Urinary bladder (tissue), 4 donors: ENCODE measurements around the gene CTNNA2. TPM values are rescaled to one million over a fixed set of nuclear protein-coding genes. Genes with fewer than 3 reads are reported as not detected.

Source experiments
- DNase-seq: peaks from one replicate; pipeline ENCODE4 v3.0.0-alpha.2; 2015; ENCODE audit errors: extremely low spot score
- H3K27ac ChIP-seq: one replicate; pipeline ENCODE4 v1.5.1; 2013; ENCODE audit warnings: low read depth, mild to moderate bottlenecking, moderate library complexity
- H3K36me3 ChIP-seq: one replicate; pipeline ENCODE4 v1.6.1; 2013; ENCODE audit warnings: mild to moderate bottlenecking, moderate library complexity; ENCODE audit not compliant: insufficient read depth
- H3K4me1 ChIP-seq: one replicate; pipeline ENCODE4 v1.6.1; 2013; ENCODE audit warnings: mild to moderate bottlenecking, moderate library complexity; ENCODE audit not compliant: insufficient read depth
- H3K4me3 ChIP-seq: one replicate; pipeline ENCODE4 v1.5.1; 2013; ENCODE audit warnings: low read depth, low read length
- WGBS: extraction: QIAGEN DNeasy Blood & Tissue Kit; methylation state at CpG from one replicate; pipeline ENCODE4 v1.1.7; 2013; 5-methylcytosine and 5-hydroxymethylcytosine counted together
- polyA plus RNA-seq: library from polyadenylated mRNA; stranded (reverse); fragments of 200-250 nt; gene quantifications from one replicate; pipeline ENCODE4 v1.2.3, GENCODE V29; 2013
- total RNA-seq: library from RNA; depleted of rRNA; stranded (reverse); fragments of >200 nt; gene quantifications from one replicate; pipeline ENCODE4 v1.2.3, GENCODE V29; 2014
- donor health status: healthy with polysubstance abuse.
- donor health status: healthy.

CTNNA2 gene
- total and polyA plus RNA-seq, 2 donors: 1.9 to 14.0 TPM

DNA sequence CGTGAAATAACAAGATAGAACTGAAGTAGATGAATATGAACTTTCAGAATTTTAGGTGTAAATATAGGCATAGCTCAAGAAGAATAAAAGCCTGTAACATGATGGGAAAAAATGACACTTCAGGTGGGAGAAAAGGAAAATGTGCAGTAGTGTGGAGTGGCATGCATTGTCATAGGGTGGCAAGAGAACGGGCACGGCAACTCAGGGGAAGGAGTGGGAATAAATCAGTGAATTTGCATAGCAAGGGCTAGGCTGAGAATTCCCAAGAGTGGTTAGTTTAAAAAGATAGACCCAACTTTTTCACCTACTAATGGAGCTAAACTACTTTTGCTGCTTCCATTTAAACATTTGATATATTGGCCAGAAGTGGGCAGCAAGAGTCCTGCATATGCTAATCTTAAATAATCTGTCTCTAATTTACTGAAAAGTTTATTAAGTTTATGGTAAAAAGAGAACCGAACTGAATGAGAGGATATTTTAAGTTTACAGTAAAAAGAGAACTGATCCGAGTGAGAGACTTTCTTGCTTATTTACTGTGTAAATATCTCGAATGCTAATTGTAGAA lies 228.1 kb downstream of the CTNNA2 start:
- no peaks in the 10 kb centered on the region for H3K4me1 ChIP-seq
- H3K4me3 ChIP-seq: no peak overlapping the region
- H3K27ac ChIP-seq: no peak overlapping the region
- no peak for DNase-seq
- WGBS: 84% methylated on average over 6 of the region's 6 CpGs
- H3K36me3 ChIP-seq: no peaks in the 10 kb centered on the region

- Histone ChIP-seq H3K4me3 (no peak overlapping the region), H3K36me3 (no peaks in the 10 kb centered on the region), H3K4me1 (no peaks in the 10 kb centered on the region), H3K27ac (no peak overlapping the region)
- no peak for DNase-seq
- 60% methylated on average over 6 of the region's 6 CpGs for WGBS
These were observed 237.5 kb downstream of the CTNNA2 start for GRCh38 chr2:79750321-79750720.

GRCh38 chr2:79757526-79757925 lies 244.7 kb downstream of the CTNNA2 start:
- no peak overlapping the region for H3K4me3 ChIP-seq
- DNase-seq: no peak
- 75% methylated on average over 4 of the region's 4 CpGs for WGBS
- no peak overlapping the region for H3K27ac ChIP-seq
- no peaks in the 10 kb centered on the region for H3K4me1 ChIP-seq
- no peaks in the 10 kb centered on the region for H3K36me3 ChIP-seq

DNA sequence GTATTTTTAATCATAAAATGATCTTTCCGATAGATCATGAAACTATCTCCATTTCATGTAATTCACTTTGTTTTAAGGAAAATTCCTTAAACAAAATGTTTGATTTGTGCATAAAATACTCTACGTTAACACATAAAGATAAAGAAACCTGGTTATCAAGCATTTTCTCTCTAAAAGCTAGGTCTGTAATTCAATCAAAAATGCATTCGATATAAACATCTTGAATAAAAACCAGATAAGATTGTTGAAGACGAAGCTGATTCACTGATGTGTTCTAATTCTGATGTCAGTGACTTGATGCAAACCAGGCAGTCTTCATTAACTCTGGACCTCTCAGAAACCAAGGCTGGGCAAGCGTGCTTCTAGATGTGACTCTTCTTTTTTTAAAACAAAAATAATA lies 245.2 kb downstream of the CTNNA2 start:
- 34% methylated on average over 5 of the region's 5 CpGs for WGBS

GRCh38 chr2:79758749-79759282 lies 246.0 kb downstream of the CTNNA2 start:
- H3K36me3 ChIP-seq: no peaks in the 10 kb centered on the region
- H3K4me1 ChIP-seq: no peaks in the 10 kb centered on the region
- no peak for DNase-seq
- no peak overlapping the region for H3K27ac ChIP-seq
- 84% methylated on average over 6 of the region's 6 CpGs for WGBS
- no peak overlapping the region for H3K4me3 ChIP-seq

More for the DNA sequence above, 245.2 kb downstream of the CTNNA2 start:
- H3K36me3 ChIP-seq: no peaks in the 10 kb centered on the region
- H3K27ac ChIP-seq: no peak overlapping the region
- H3K4me1 ChIP-seq: no peaks in the 10 kb centered on the region
- no peak overlapping the region for H3K4me3 ChIP-seq
- peak; percentile 32 for DNase-seq

DNA sequence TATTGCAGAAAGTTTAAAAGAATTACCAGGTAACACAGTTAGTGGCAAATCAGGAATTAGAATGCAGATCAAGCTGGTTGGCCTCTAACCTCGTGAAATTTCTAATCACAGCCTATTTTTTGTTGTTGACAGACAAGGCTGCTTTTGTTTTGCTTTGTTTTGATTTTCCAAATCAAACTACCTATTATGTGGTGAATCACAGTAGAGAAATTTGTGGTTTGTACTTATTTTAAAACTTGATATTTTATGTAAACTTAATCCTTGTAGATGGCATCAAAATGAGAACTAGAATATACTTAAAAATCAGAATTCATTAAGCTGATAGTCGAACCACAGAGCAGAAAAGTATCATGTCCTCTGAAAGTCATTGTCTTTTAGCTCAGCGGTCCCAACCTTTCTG lies 258.1 kb downstream of the CTNNA2 start:
- Histone ChIP-seq H3K4me3 (no peak overlapping the region), H3K36me3 (no peaks in the 10 kb centered on the region), H3K27ac (no peak overlapping the region), H3K4me1 (no peaks in the 10 kb centered on the region)
- WGBS: 75% methylated on average over 3 of the region's 3 CpGs
- no peak for DNase-seq

DNA sequence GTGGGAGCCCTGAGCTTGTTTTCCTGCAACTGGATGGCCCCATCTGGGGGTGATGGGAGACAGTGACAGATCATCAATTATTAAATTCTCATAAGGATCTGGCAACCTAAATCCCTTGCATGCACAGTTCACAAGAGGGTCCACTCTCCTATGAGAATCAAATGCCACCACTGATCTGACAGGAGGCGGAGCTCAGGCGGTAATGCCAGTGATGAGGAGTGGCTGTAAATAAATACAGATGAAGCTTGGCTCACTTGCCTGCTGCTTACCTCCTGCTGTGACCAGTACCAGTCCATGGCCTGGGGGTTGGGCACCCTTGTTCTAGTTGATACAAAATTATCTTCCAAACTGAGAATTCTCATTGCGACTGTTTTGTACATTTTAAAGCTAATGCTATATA lies 258.6 kb downstream of the CTNNA2 start:
- 91% methylated on average over 3 of the region's 3 CpGs for WGBS
- DNase-seq: no peak
- H3K4me3 ChIP-seq: no peak overlapping the region
- no peaks in the 10 kb centered on the region for H3K4me1 ChIP-seq
- no peak overlapping the region for H3K27ac ChIP-seq
- H3K36me3 ChIP-seq: no peaks in the 10 kb centered on the region

DNA sequence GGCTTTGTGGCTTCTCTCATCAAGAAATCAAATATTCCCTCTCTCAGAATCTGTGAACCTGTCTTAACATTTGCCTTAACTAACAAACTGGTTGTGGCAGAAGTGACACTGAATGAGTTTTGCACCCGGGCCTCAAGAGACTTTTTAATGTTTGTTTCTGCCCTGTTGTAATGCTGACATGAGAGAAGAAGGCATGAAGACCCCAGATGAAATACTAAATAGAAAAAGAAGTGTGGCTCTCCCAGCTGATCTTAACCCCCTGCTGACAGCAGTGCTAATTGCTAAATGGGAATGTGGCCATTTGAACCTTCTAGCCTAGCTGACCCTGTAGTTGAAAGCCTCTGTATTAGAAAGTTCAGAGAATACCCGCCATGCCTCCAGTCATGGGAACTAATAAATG lies 261.2 kb downstream of the CTNNA2 start:
- DNase-seq: no peak
- H3K27ac ChIP-seq: no peak overlapping the region
- 92% methylated on average over 2 of the region's 2 CpGs for WGBS
- no peaks in the 10 kb centered on the region for H3K4me1 ChIP-seq
- no peak overlapping the region for H3K4me3 ChIP-seq
- H3K36me3 ChIP-seq: no peaks in the 10 kb centered on the region

DNA sequence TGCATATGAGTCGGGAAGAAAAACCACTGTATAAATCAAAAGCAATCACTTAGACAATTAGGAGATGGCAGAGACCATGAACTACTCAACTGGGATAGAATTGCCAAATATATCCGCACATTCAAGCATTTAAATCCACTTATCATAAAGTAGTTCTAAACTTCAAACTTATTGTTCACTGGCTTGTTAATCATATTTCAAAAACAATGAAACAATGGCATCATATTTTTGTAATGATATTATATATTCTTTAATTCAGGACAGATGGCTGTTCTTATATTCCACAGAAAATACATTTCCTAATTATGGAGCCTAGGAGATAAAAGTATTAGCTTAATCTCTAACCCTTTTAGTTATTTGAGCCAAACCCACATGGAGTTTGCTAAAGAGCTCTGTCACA lies 263.6 kb downstream of the CTNNA2 start:
- WGBS: 86% methylated on average over 2 of the region's 2 CpGs
- no peak overlapping the region for H3K4me3 ChIP-seq
- no peak for DNase-seq

DNA sequence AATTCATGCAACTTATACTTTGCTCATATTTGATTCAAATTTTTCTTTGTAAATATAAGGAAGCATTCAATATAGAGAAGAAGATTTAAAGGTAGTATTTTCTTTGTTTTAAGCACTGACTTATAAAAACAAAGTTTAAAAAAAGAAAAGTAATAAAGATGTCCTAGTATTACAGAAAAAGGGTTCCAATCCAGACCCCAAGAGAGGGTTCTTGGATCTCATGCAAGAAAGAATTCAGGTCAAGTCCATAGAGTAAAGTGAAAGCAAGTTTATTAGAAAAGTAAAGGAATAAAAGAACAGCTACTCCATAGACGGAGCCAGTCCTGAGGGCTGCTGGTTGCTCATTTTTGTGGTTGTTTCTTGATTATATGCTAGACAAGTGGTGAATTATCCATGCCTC lies 267.9 kb downstream of the CTNNA2 start:
- no peaks in the 10 kb centered on the region for H3K36me3 ChIP-seq
- 78% methylated on average over 1 of the region's 1 CpG for WGBS
- no peak overlapping the region for H3K4me3 ChIP-seq
- H3K27ac ChIP-seq: no peak overlapping the region
- DNase-seq: no peak
- H3K4me1 ChIP-seq: no peaks in the 10 kb centered on the region

More for the DNA sequence above, 263.6 kb downstream of the CTNNA2 start:
- no peak overlapping the region for H3K27ac ChIP-seq
- no peaks in the 10 kb centered on the region for H3K4me1 ChIP-seq
- no peaks in the 10 kb centered on the region for H3K36me3 ChIP-seq

GRCh38 chr2:79782576-79783452 lies 270.0 kb downstream of the CTNNA2 start:
- Histone ChIP-seq H3K27ac (no peak overlapping the region), H3K4me3 (no peak overlapping the region), H3K4me1 (no peaks in the 10 kb centered on the region), H3K36me3 (no peaks in the 10 kb centered on the region)
- 49% methylated on average over 4 of the region's 4 CpGs for WGBS
- no peak for DNase-seq

DNA sequence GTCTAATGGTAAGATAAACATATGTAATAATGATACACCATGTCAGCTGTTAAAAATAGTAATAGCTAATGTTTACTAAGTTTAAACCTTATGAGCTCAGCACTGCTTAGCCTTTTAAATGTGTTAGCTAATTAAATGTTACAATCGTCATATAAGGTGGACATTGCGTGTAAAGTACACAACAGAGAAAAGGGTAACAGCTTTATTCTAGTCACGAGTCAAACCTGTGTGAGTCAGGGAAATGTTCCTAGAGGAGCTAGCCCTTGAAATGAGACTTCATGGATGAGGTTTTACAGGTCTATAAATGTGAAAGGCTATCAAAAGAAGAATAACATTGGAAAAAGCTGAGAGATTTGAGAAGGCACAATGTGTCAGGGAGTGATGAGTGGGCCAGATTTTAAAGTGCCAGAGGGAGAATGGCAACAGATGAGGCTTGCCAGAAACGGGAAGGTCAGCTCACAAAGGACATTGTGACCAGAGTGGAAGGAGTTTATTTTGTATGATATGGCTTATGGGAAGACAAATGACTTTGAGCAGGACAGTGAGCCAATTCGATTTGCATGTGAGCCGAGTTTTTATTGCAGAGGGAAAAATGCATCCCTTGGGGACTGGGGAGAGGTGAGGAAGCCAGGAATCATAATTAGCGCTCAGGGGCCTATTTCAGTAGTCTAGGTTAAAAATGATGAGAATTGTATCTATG lies 276.3 kb downstream of the CTNNA2 start:
- 31% methylated on average over 7 of the region's 7 CpGs for WGBS
- Histone ChIP-seq H3K36me3 (no peaks in the 10 kb centered on the region), H3K4me3 (no peak overlapping the region), H3K27ac (no peak overlapping the region), H3K4me1 (no peaks in the 10 kb centered on the region)
- no peak for DNase-seq

DNA sequence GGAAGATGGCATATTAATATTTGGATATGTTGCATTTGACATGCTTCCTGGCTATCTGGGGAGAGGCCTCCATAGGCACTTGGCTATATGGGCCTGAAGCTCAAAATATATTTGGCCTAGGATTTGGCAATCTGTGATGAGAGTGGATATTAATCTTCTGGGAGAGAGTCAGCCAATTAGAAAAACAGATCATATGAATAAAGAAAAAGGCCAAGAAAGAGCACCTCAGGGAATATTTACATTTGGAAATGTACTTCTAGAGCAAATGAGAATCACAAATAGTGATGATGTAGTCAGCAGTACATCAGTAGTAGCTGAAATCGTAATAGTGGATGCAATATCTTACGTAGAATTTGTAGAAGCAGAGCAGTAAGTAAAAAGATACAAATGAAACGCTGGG lies 277.0 kb downstream of the CTNNA2 start:
- DNase-seq: no peak
- no peak overlapping the region for H3K27ac ChIP-seq
- H3K4me3 ChIP-seq: no peak overlapping the region
- no peaks in the 10 kb centered on the region for H3K36me3 ChIP-seq
- H3K4me1 ChIP-seq: no peaks in the 10 kb centered on the region
- WGBS: 72% methylated on average over 3 of the region's 3 CpGs

DNA sequence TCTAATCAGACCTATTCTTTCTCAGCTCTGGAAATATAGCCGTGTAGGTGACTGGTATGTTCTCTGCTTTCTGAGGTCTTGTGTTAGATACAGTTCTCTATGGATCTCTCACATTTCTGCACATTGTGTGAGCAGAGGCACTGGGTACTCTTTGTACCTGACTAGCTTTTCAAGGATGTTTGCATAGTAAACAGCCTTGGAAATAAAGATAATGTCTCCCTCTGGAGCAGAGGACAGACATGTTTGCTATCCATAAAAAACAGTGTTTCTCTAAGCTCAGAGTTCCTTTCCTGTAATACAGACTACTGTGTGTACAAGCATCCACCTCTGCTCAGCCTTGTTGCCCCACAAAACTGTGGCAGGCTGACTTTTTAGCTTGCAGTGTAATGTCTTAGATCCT lies 279.2 kb downstream of the CTNNA2 start:
- 86% methylated on average over 1 of the region's 1 CpG for WGBS
- DNase-seq: no peak
- H3K27ac ChIP-seq: no peak overlapping the region
- H3K4me1 ChIP-seq: no peaks in the 10 kb centered on the region
- no peaks in the 10 kb centered on the region for H3K36me3 ChIP-seq
- no peak overlapping the region for H3K4me3 ChIP-seq
